Activated T-cell treated with anti-CD3 and anti-CD28 coated beads, Interleukin-2, amount 50 U/mL, for 1 hour (primary cell): ENCODE measurements around the gene ATP6V1D.
"Not testable (repeated sequence)": the region's sequence is repeated elsewhere in the genome, so short reads cannot be mapped to it uniquely, and the experiment has no call there.

Experiments
- DNase-seq: peaks from one replicate; pipeline ENCODE4 v3.0.0-alpha.2; 2020

ATP6V1D gene

DNA sequence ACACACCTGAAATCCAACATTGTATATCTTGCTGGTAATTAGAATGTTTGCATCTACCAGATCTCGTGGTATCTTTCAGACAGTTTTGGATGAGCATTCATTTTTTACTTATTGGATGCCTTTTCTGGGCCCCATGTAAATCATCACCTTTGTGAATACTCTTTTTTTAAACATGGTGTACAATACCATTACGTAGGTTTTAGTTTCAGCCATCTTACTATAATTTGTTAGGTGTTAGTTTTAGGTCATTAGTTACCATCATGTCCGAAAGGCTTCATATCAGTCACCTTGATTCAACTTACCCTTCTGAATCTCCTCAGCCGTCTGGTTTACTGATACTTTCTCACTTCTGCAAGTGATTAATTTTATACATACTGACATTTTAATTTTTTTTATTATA, 5.9 kb upstream of the ATP6V1D start:
- no peak for DNase-seq

DNA sequence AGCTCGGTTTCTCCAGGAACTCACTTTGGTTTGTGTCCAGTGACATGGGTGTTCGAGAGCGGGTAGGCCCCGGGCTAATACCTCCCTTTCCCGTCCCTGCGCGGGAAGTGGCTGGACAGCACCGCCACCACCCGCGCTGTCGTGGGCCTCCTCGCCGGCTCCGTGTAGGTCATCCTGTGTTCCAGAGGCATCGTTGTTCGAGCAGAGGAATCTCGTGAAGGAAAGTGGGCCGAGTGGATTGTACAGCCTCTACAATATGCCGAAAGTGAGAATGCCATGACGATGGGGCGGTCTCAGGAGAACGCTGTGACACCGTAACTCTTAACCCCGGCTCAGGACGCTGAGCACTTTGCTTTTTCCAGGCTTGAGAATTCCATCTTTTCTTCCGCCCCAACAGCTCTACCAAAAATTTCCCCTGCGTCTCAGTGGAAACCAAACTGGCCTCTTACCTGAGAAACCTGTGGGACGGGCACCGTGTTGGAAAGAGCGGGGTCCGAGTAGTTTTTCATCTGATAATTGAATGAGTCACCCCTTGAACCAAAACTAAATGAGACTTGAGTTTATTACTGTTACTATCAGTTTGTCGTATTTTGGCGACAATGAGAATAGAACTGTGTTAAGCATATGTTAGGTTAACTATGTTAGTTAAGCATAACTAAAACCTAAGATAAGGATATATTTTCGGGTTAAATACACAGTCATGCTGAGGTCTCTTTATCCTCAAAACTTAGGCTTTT, 1.0 kb upstream of the ATP6V1D start:
- DNase-seq, result no peak

DNA sequence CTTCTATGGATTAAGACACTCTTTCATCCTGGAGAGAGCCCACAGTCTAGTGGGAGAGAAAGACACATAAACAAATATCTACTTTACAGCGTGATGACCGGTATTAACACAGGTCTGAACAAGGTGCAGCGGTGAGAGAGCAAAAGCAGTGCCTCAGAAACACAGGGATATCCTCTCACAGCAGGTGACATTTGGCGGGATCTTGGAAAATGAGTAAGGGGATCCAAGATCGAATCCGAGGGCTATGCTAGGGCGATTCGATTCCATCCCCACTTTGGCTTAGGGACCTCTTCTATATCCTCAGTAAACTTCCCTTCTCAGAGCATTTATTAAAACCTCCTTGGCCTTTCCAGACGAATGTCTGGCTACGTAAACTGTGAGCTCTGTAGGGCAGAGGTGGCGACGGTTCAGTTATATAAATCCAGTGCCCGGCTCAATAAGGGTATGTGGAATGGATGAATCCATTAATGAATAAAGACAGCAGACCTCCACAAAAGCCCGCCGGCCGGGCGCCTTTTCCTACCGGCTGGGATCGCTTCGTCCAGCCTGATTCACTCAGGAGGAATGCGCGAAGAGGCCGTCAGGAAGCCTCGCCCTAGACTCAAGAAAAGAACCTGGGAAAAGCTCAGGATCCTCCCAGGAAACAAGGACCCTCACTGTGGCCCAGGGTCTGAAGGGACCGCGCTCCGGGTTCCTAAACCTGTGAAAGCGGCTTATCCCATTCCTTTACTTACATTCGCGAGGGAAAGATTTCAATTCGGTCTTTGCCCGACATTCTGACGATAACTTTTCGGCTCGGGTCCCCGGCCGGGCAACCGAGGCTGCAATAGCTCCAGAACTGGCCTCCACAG, 455 bp downstream of the ATP6V1D start:
- no peak for DNase-seq

DNA sequence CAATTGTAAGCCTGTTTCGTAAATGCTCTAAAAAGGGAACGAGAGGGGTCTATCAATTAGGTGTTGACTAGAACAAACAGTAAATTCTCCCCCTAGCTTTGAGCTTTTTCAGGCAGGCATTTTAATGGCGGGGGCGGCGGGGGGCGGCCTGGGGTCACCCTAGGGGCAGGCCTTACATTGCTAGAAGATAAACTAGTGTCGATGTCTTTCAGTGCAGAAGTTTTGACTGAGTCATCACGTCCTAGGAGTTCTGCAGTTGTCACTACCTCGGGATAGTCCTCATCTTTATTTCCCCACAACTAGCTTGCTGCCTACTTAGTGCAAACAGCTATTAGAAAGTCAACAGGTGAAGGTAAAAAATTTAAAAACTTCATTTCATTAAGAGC, 1.6 kb downstream of the ATP6V1D start:
- no peak for DNase-seq

DNA sequence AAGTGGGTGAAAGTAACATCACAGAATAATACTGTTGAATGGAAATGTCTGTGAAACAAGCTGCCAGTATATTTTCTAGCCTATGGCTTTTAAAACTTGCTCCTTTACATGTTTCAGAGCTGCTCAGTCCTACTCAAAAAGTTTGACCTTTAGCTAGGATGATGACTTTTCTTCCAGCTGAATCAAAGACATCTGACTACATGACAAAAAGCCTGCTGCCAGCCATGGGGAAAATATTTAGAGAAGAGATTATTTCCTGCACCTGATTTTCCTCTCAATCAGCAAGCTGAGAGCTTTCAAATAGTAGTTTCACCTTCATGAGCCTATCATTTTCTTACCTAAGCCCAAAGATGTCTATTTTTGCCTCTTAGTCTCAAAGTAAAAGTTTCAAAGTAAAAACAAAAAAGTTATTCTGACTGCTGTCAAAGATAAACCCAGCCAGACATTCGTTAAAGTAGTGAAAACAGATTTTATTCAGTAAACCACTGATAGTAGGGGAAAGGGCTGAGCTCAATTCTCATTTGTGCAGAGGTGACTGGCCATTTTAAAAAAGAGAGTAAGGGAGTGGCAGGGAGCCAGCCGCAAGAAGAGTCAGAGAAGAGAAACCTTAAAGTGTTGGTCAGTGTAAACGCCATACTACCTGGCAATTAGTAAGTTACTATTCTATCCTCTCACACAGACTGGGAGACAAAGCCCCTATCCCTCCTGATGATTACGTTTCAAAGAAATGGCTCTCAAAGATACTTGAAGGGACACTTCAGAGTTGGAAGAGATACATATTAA, 2.2 kb downstream of the ATP6V1D start:
- no peak for DNase-seq

DNA sequence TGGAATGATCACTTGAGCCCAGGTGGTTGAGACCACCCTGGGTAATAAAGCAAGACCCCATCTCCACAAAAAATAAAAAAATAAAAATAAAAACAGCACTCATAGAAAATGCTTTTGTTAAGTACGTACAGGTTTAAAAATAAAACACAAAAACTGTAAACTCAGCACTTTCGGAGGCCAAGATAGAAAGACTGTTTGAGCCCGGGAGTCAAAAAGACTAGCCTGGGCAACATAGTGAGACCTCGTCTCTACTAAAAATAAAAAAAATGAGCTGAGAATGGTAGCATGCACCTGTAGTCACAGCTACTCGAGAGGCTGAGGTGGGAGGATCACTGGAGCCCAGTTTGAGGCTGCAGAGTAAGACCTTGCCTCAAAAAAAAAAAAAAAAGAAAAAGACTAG, 7.5 kb downstream of the ATP6V1D start:
- DNase-seq, result no peak

DNA sequence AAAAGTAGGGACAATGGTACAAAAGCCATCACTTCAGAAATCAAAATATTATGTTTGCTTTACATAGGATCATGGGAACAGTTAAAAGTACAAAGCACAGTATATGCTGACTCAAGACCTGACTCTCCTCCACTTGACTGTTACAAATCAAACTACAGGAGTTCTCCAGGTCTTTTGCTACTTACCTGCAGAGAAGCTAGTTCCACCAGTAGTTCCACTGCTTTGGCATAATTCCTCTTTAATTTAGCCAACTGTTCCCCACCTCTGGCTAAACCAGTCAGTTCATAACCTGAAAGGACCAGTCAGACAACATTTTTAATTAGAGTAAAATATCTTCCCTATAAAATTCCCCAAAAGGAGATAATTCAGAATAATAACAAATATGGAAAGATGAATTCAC, 14.0 kb downstream of the ATP6V1D start:
- DNase-seq, result no peak

DNA sequence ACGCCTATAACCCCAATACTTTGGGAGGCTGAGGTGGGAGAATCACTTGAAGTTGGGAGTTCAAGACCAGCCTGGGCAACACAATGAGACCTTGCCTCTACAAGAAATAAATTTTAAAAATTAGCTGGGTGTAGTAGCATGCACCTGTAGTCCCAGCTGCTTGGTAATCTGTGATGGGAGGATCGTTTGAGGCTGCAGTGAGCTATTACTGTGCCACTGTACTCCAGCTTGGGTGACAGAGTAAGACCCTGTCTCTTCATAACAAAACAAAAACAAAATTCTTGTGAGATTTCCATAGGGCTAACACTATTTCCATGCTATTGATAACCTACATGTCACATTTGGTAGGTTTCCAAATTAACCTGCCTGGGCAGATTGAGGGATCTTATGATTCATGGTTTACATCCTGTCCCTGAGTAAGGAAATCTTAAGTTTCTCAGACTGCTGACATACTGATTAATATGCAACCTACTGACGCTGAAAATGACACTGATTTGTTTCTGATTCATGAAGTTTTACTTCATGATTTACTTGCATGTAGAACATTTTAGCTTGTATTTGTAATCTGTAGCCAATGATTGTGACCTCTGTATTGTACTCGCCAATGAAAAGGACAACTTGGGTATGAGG, 15.9 kb downstream of the ATP6V1D start:
- no peak for DNase-seq

DNA sequence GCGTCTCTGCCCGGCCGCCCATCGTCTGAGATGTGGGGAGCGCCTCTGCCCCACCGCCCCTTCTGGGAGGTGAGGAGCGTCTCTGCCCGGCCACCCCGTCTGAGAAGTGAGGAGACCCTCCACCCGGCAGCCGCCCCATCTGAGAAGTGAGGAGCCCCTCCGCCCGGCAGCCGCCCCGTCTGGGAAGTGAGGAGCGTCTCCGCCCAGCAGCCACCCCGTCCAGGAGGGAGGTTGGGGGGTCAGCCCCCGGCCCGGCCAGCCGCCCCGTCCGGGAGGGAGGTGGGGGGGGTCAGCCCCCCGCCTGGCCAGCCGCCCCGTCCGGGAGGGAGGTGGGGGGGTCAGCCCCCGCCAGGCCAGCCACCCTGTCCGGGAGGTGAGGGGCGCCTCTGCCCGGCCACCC, 18.4 kb downstream of the ATP6V1D start:
- DNase-seq, result not testable (repeated sequence)

DNA sequence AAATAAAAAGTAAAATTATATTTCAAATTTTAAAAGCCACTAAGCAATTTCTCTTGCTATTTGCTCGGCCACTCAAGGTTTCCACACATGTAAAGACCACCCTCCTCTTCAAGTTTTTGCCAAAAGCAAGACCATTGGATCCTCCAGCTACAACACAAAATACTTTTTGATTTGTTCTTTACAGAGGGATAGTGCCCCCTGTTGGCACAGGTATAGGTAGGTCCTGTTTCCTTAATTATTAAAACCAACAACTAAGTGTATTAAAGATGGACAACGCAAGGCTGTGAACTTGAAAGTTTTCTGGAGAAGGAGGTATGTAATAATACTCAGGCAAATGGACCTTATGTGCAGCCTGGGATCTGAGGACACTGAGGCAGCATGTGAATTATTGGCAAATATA, 23.8 kb downstream of the ATP6V1D start:
- DNase-seq, result no peak

DNA sequence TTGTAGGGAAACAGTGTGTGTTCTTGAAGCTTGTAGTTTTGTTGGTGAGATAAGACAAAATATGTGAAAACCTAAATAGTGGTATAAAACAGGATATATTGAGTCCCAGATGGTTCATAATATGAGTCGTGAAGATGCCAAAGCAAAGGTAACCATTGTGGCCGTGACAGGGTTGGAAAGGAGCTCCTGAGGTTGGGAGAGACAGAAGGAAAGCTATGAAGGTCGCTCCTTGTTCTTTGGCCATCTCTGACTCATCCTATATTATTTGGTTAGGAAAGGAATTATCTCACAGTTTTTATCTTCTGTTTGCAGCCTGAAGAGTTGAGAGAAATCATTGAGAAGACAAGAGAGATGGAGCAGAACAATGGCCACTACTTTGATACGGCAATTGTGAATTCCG, 27.1 kb downstream of the ATP6V1D start:
- no peak for DNase-seq

DNA sequence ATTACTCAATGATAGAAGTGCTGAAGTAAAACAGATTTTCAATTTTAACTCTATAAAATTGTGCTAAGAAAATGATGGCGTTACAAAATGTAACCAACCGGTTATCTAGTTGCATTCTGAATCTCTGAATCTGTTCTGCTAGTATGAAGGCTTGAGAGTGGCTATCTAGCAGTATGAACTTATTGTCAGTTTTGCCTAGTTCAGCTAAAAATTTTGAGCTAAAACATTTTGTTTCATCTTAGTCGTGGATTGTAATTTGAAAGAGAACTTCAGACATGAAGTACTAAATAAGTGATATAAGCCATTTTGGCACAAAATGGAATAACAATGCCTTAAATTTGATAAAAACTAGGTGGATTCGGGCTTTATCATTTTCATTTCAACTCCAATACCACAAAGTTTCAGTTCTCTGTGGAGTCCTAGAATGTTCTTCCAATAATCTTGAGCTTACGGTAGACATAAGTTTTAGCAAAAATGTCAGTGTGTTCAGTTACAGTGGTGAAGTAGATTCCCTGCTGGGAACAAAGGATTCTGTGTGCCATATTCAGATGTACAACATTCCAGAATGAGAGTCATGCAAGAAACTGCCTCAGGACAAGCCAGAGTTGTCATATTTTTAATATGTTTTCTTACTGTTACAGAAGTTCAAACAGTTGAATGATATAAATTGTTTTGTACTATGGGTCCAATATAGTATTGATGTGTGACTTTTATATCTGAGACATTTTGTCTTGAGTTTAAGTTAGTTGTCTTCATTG, 28.1 kb downstream of the ATP6V1D start:
- DNase-seq, result no peak

DNA sequence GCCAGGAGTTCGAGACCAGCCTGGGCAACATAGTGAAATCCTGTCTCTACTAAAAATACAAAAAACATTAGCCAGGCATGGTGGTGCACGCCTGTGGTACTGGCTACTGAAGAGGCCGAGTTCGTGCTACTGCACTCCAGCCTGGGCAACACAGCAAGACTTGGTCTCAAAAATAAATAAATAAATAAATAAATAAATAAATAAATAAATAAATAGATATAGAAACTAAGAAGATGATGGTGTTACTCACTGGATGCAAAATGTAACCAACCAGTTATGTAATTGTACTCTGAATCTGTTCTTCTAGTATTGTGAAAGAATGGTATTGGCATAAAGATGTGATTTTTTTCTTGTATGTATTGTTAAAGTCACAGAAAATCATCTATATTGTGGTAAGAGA, 29.9 kb downstream of the ATP6V1D start:
- DNase-seq, result not testable (repeated sequence)

DNA sequence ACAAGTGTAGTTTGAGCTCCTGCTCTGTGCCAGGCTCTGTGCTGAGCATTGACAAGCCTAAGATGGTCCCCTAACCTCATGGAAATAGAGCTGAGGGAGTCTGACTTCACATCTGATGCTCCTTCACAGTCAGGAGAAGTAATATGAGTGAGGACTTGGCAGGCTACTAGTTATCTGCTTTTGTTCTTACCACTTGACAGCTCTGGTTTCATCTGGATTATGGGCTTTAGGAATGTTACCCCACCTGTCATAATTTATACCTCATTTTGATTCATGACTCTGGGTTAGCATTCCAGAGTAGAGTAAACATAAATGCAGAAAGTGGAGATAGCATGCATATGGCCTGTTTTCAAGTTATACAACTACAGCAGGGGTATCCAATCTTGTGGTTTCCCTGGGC, 40.5 kb downstream of the ATP6V1D start:
- DNase-seq, result no peak

DNA sequence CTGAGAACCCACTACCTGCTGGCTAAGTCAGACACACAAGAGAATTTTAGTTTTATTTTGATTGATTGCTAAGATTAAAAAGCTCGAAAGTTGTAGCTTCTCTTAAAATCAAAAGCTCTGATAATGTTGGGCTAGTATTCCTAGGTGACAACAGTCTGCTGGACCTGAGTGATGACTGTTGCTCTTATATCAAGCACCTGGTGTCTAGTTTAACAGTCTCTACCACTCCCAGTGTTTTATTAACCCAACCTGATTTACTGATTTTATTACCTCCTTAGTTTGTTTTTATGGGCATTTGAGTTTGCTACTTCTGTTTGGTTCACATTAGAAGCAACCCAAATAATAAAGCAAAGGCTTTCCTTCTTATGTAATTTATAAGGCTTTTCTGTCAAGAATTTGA, 41.8 kb downstream of the ATP6V1D start:
- no peak for DNase-seq

DNA sequence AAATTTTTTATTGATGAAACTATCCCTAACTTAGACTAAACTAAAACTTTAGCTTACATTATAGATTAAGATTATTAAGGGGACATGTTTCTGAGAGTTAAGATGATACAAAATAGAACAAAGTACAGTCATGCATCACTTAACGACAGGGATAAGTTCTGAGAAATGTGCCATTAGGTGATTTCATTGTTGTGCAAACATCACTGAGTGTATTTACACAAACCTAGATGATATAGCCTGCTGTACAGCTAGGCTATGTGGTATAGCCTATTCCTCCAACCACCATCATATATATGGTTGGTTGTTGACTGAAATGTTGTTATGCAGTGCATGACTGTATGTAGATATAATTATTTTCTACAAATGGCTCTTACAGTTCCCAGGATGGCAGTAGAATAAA, 46.5 kb downstream of the ATP6V1D start:
- DNase-seq, result no peak

DNA sequence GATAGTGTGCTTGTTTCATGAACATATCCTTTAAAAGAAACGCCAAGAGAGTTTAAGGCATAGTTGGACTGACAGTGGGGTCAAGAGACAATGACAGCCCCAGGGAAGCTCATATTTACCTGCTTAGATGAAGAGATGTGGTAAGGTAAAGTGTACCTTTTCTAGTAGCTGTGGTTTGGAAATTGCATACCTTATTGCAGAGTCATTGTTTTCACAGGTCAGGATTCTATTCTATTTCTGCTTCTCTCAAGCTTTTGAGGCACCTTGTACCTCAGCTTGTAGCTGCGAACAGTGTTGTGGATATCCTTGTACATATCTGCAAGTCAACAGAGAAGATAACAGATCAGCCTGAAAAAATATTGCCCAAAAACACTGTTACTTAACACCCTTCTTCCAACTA, 47.7 kb downstream of the ATP6V1D start:
- DNase-seq, result no peak
